Renal pelvis (tissue), 4 donors: ENCODE measurements around the gene RPP25L. TPM values are rescaled to one million over a fixed set of nuclear protein-coding genes. Genes with fewer than 3 reads are reported as not detected.
A peak's percentile ranks its signal among the peaks of the same experiment; 100 is the strongest.

Experiments used
- DNase-seq: peaks from one replicate; pipeline ENCODE4 v3.0.0-alpha.2; 2013
- polyA plus RNA-seq, 3 donors: library from polyadenylated mRNA; unstranded; fragments of 120-200 nt; gene quantifications; one replicate each; pipeline ENCODE4 v1.2.1, GENCODE V29; 2013; ENCODE audit not compliant: insufficient read length in 3 of 3

The RPP25L gene
- polyA plus RNA-seq, 3 donors, result 31.1 to 35.4 (median 35.0) TPM

- no peak for DNase-seq
Measured at GRCh38 chr9:34590381-34591247, 21.3 kb downstream of the RPP25L start.

- DNase-seq, result no peak
Measured at GRCh38 chr9:34589636-34590380, 22.1 kb downstream of the RPP25L start, which contains the start of gene CNTFR. Gene CNTFR (minus strand): TSS chr9:34589724. CDS start chr9:34568981, 20,743 bp downstream.

GRCh38 chr9:34588671-34589635, 22.9 kb downstream of the RPP25L start:
- DNase-seq, result no peak

- no peak for DNase-seq
Measured at GRCh38 chr9:34587271-34587670, 24.6 kb downstream of the RPP25L start.

GRCh38 chr9:34585946-34586669, 25.8 kb downstream of the RPP25L start:
- no peak for DNase-seq

GRCh38 chr9:34584970-34585369, 26.9 kb downstream of the RPP25L start:
- DNase-seq, result no peak

GRCh38 chr9:34582787-34583186, 29.1 kb downstream of the RPP25L start:
- DNase-seq, result no peak

- DNase-seq, result no peak
Measured at GRCh38 chr9:34581318-34581717, 30.6 kb downstream of the RPP25L start.

- DNase-seq, result no peak
Measured at GRCh38 chr9:34580358-34580757, 31.5 kb downstream of the RPP25L start.

- DNase-seq, result no peak
Measured at GRCh38 chr9:34579808-34580163, 32.1 kb downstream of the RPP25L start.

GRCh38 chr9:34579104-34579807, 32.6 kb downstream of the RPP25L start:
- DNase-seq, result no peak

- no peak for DNase-seq
Measured at GRCh38 chr9:34578241-34579103, 33.4 kb downstream of the RPP25L start.

GRCh38 chr9:34577400-34578240, 34.3 kb downstream of the RPP25L start:
- DNase-seq, result peak; percentile 88

GRCh38 chr9:34576597-34577399, 35.1 kb downstream of the RPP25L start:
- no peak for DNase-seq

- no peak for DNase-seq
Measured at GRCh38 chr9:34575862-34576596, 35.9 kb downstream of the RPP25L start.

GRCh38 chr9:34575241-34575640, 36.7 kb downstream of the RPP25L start:
- no peak for DNase-seq

GRCh38 chr9:34574571-34574970, 37.3 kb downstream of the RPP25L start:
- DNase-seq, result no peak
